HEK293 (cell line): Measurements from ENCODE around the gene FLG2.

Experiments used
- CTCF ChIA-PET: fragments of 350-600 bp; formaldehyde crosslinking; extraction: SDS; loops from one replicate; lab custom pipeline; 2021; ENCODE audit warnings: antibody characterized with exemption; lab: Yijun Ruan, JAX
- POLR2A ChIA-PET: fragments of 300-600 bp; formaldehyde crosslinking; extraction: SDS; loops from one replicate; lab custom pipeline; 2020; ENCODE audit warnings: antibody characterized with exemption, inconsistent platforms; lab: Yijun Ruan, JAX
- H3K27ac ChIP-seq: fragments of 200-500 bp; sonication (Bioruptor generic); 2 replicates; pipeline ENCODE4 v1.5.1; 2014; ENCODE audit warnings: low read depth, low read length, control low read depth, inconsistent platforms; ENCODE audit errors: extremely low read depth
- H3K36me3 ChIP-seq, 2 experiments: fragments of 200-500 bp in 1 of 2; sonication (Bioruptor generic) in 1 of 2; 1 replicate in 1 of 2; 2 replicates in 1 of 2; pipeline ENCODE4 v1.5.1; 2014 to 2017; ENCODE audit warnings: inconsistent platforms in 2 of 2, low read length in 2 of 2; ENCODE audit not compliant: control insufficient read depth in 2 of 2, insufficient read depth in 1 of 2
- H3K4me1 ChIP-seq: fragments of 200-500 bp; sonication (Bioruptor generic); 2 replicates; pipeline ENCODE4 v1.5.1; 2014; ENCODE audit warnings: mild to moderate bottlenecking, low read length, inconsistent platforms; ENCODE audit not compliant: control insufficient read depth, insufficient read depth
- H3K4me3 ChIP-seq: 2 replicates; pipeline ENCODE4 v1.5.1; 2011; ENCODE audit warnings: low read depth, mild to moderate bottlenecking, control low read depth, low read length, moderate library complexity
- H3K9me3 ChIP-seq: fragments of 200-500 bp; sonication (Bioruptor generic); 2 replicates; pipeline ENCODE4 v1.5.1; 2014; ENCODE audit warnings: low read depth, low read length, inconsistent platforms; ENCODE audit not compliant: control insufficient read depth, insufficient read depth
- BCL11A ChIP-seq: fragments of 450-650 bp; formaldehyde crosslinking; IDR thresholded peaks from 2 replicates; pipeline ENCODE4 v1.5.1; 2016; ENCODE audit warnings: low read depth, missing biosample characterization, missing genetic modification characterization
- CTCF ChIP-seq: fragments of 450-650 bp; formaldehyde crosslinking; IDR thresholded peaks from 2 replicates; pipeline ENCODE4 v1.5.1; 2016; ENCODE audit warnings: missing biosample characterization, missing genetic modification characterization
- GLIS2 ChIP-seq: fragments of 450-650 bp; formaldehyde crosslinking; IDR thresholded peaks from 2 replicates; pipeline ENCODE4 v1.5.1; 2016; ENCODE audit warnings: missing biosample characterization, missing genetic modification characterization
- HIC1 ChIP-seq: fragments of 450-650 bp; formaldehyde crosslinking; IDR thresholded peaks from 2 replicates; pipeline ENCODE4 v1.5.1; 2016; ENCODE audit warnings: missing biosample characterization, missing genetic modification characterization
- HOXC10 ChIP-seq: sonication (generic); formaldehyde crosslinking; IDR thresholded peaks from 2 replicates; pipeline ENCODE4 v1.8.1; 2023; ENCODE audit warnings: mild to moderate bottlenecking, missing genetic modification reagents
- KLF10 ChIP-seq: fragments of 450-650 bp; IDR thresholded peaks from 2 replicates; pipeline ENCODE4 v1.5.1; 2018; ENCODE audit warnings: missing biosample characterization, mild to moderate bottlenecking, missing genetic modification characterization
- OSR2 ChIP-seq: fragments of 450-650 bp; formaldehyde crosslinking; IDR thresholded peaks from 2 replicates; pipeline ENCODE4 v1.5.1; 2016; ENCODE audit warnings: missing biosample characterization, missing genetic modification characterization
- SP2 ChIP-seq: fragments of 450-650 bp; formaldehyde crosslinking; IDR thresholded peaks from 2 replicates; pipeline ENCODE4 v1.5.1; 2016; ENCODE audit warnings: missing biosample characterization, missing genetic modification characterization
- ZFP41 ChIP-seq: fragments of 450-650 bp; formaldehyde crosslinking; IDR thresholded peaks from 2 replicates; pipeline ENCODE4 v1.5.1; 2016; ENCODE audit warnings: missing biosample characterization, missing genetic modification characterization, borderline replicate concordance
- ZNF121 ChIP-seq: fragments of 450-650 bp; formaldehyde crosslinking; IDR thresholded peaks from 2 replicates; pipeline ENCODE4 v1.5.1; 2016; ENCODE audit warnings: missing biosample characterization, missing genetic modification characterization
- ZNF138 ChIP-seq: fragments of 450-650 bp; formaldehyde crosslinking; IDR thresholded peaks from 2 replicates; pipeline ENCODE4 v1.5.1; 2016; ENCODE audit warnings: missing biosample characterization, missing genetic modification characterization, borderline replicate concordance
- ZNF274 ChIP-seq, 2 experiments: fragments of 200-500 bp in 1 of 2; fragments of 450-650 bp in 1 of 2; sonication (Bioruptor generic) in 1 of 2; formaldehyde crosslinking in 1 of 2; IDR thresholded peaks; 2 replicates each; pipeline versions ENCODE4 v1.5.1 to v1.6.1; 2014 to 2016; ENCODE audit warnings: borderline replicate concordance in 1 of 2, inconsistent platforms in 1 of 2, low read length in 1 of 2, missing biosample characterization in 1 of 2, missing genetic modification characterization in 1 of 2
- ZNF280C ChIP-seq: fragments of 450-650 bp; formaldehyde crosslinking; IDR thresholded peaks from 2 replicates; pipeline ENCODE4 v1.5.1; 2016; ENCODE audit warnings: missing biosample characterization, missing genetic modification characterization
- ZNF324 ChIP-seq: fragments of 450-650 bp; formaldehyde crosslinking; IDR thresholded peaks from 2 replicates; pipeline ENCODE4 v1.5.1; 2016; ENCODE audit warnings: missing biosample characterization, missing genetic modification characterization
- ZNF341 ChIP-seq: fragments of 450-650 bp; formaldehyde crosslinking; IDR thresholded peaks from 2 replicates; pipeline ENCODE4; 2016; ENCODE audit warnings: low read depth, missing biosample characterization, missing genetic modification characterization
- ZNF473 ChIP-seq: fragments of 450-650 bp; formaldehyde crosslinking; IDR thresholded peaks from 2 replicates; pipeline ENCODE4 v1.5.1; 2017; ENCODE audit warnings: missing biosample characterization, missing genetic modification characterization
- ZNF521 ChIP-seq: fragments of 450-650 bp; formaldehyde crosslinking; IDR thresholded peaks from 2 replicates; pipeline ENCODE4 v1.5.1; 2017; ENCODE audit warnings: missing biosample characterization, mild to moderate bottlenecking, missing genetic modification characterization
- ZNF623 ChIP-seq: fragments of 450-650 bp; formaldehyde crosslinking; IDR thresholded peaks from 2 replicates; pipeline ENCODE4 v1.5.1; 2016; ENCODE audit warnings: missing biosample characterization, missing genetic modification characterization
- ZNF654 ChIP-seq: fragments of 450-650 bp; formaldehyde crosslinking; IDR thresholded peaks from 2 replicates; pipeline ENCODE4 v1.5.1; 2016; ENCODE audit warnings: low read depth, missing biosample characterization, missing genetic modification characterization
- ZNF670 ChIP-seq: fragments of 450-650 bp; formaldehyde crosslinking; IDR thresholded peaks from 2 replicates; pipeline ENCODE4 v1.5.1; 2016; ENCODE audit warnings: missing biosample characterization, missing genetic modification characterization, low read depth
- ZNF747 ChIP-seq: fragments of 450-650 bp; formaldehyde crosslinking; IDR thresholded peaks from 2 replicates; pipeline ENCODE4 v1.5.1; 2016; ENCODE audit warnings: missing biosample characterization, missing genetic modification characterization
- ZSCAN16 ChIP-seq: fragments of 450-650 bp; formaldehyde crosslinking; IDR thresholded peaks from 2 replicates; pipeline ENCODE4 v1.5.1; 2016; ENCODE audit warnings: missing biosample characterization, missing genetic modification characterization
- TF ChIP-seq, protein P1 (sequence below): fragments of 450-650 bp; formaldehyde crosslinking; IDR thresholded peaks from 2 replicates; pipeline ENCODE4 v1.5.1; 2017; ENCODE audit warnings: missing biosample characterization, missing genetic modification characterization
- TF ChIP-seq, protein P2 (sequence below): fragments of 450-650 bp; formaldehyde crosslinking; IDR thresholded peaks from 2 replicates; pipeline ENCODE4 v1.5.1; 2016; ENCODE audit warnings: missing biosample characterization, missing genetic modification characterization

FLG2 gene

DNA sequence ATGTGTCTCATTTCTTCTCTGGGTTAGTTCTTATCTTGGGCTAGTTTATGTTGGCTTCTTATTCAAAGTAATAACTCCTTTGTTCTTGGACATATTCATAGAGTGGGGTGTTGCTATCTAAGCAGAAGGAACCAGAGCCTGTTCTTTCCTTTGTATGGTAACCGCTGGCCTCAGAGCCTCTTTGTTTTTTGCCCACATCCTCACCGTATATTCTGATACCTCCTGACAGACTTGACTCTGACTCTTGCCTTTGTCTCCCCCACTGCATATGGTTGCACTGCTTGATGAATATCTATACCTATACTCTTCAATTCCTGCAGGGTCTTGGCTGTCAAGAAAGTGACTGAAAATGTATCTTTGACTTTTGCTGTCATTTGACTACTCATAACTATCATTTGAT is 10.2 kb downstream of the FLG2 start:
- Histone ChIP-seq H3K4me3 (no peak overlapping the region), H3K4me1 (no peaks in the 10 kb centered on the region), H3K9me3 (no peaks in the 10 kb centered on the region), H3K36me3 (no peaks in the 10 kb centered on the region), H3K27ac (no peak overlapping the region)
- TF ChIP-seq ZNF138 (tag by site-specific recombination) (no peak), ZNF324 (tag by site-specific recombination) (no peak), ZNF280C (no peak), ZNF623 (tag by site-specific recombination) (no peak), ZNF670 (no peak), SP2 (tag by site-specific recombination) (no peak), GLIS2 (tag by site-specific recombination) (no peak), ZSCAN16 (tag by site-specific recombination) (no peak), ZNF473 (tag by site-specific recombination) (no peak), ZNF274 (IDR thresholded peaks at IDR 0.05; ENCODE audit: low read length) (no peak), ZNF274 (tag by site-specific recombination; IDR thresholded peaks at IDR 0.05; ENCODE audit: borderline replicate concordance) (no peak), ZFP41 (tag by site-specific recombination) (no peak)
- TF ChIP-seq, protein P1, sequence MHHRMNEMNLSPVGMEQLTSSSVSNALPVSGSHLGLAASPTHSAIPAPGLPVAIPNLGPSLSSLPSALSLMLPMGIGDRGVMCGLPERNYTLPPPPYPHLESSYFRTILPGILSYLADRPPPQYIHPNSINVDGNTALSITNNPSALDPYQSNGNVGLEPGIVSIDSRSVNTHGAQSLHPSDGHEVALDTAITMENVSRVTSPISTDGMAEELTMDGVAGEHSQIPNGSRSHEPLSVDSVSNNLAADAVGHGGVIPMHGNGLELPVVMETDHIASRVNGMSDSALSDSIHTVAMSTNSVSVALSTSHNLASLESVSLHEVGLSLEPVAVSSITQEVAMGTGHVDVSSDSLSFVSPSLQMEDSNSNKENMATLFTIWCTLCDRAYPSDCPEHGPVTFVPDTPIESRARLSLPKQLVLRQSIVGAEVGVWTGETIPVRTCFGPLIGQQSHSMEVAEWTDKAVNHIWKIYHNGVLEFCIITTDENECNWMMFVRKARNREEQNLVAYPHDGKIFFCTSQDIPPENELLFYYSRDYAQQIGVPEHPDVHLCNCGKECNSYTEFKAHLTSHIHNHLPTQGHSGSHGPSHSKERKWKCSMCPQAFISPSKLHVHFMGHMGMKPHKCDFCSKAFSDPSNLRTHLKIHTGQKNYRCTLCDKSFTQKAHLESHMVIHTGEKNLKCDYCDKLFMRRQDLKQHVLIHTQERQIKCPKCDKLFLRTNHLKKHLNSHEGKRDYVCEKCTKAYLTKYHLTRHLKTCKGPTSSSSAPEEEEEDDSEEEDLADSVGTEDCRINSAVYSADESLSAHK (tag by site-specific recombination): no peak
- TF ChIP-seq, protein P2, sequence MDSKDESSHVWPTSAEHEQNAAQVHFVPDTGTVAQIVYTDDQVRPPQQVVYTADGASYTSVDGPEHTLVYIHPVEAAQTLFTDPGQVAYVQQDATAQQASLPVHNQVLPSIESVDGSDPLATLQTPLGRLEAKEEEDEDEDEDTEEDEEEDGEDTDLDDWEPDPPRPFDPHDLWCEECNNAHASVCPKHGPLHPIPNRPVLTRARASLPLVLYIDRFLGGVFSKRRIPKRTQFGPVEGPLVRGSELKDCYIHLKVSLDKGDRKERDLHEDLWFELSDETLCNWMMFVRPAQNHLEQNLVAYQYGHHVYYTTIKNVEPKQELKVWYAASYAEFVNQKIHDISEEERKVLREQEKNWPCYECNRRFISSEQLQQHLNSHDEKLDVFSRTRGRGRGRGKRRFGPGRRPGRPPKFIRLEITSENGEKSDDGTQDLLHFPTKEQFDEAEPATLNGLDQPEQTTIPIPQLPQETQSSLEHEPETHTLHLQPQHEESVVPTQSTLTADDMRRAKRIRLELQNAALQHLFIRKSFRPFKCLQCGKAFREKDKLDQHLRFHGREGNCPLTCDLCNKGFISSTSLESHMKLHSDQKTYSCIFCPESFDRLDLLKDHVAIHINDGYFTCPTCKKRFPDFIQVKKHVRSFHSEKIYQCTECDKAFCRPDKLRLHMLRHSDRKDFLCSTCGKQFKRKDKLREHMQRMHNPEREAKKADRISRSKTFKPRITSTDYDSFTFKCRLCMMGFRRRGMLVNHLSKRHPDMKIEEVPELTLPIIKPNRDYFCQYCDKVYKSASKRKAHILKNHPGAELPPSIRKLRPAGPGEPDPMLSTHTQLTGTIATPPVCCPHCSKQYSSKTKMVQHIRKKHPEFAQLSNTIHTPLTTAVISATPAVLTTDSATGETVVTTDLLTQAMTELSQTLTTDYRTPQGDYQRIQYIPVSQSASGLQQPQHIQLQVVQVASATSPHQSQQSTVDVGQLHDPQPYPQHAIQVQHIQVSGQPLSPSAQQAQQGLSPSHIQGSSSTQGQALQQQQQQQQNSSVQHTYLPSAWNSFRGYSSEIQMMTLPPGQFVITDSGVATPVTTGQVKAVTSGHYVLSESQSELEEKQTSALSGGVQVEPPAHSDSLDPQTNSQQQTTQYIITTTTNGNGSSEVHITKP (tag by site-specific recombination): no peak
- POLR2A ChIA-PET: no interaction called here
- CTCF ChIA-PET: no interaction called here

DNA sequence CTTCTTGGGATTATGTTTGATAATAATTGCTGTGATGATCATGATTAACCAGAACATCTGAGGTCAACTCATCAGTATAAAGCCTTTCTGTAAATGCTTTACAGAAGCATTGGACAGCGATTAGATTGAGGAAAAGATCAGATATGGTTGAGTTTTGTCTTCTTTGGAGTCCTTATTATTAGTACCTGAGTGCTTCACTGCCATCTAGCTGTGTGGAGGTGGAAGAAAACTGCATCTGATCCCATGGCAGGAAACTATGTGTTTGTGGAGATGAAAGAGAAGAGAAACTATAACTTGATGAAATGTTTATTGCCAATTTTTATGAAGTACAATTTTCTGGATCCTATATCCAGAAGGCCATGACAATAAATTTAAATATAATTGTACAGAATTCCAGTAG is 11.4 kb downstream of the FLG2 start:
- Histone ChIP-seq H3K27ac (no peak overlapping the region), H3K4me3 (no peak overlapping the region), H3K4me1 (no peaks in the 10 kb centered on the region), H3K9me3 (no peaks in the 10 kb centered on the region), H3K36me3 (no peaks in the 10 kb centered on the region)
- POLR2A ChIA-PET: no interaction called here
- CTCF ChIA-PET: interaction anchor here (0.7 to 2.6 kb wide), 23 partner anchors 8 to 295 kb away, joined by 3 to 31 read pairs (median 7); partner anchors contain the start of gene HRNR
- TF ChIP-seq HOXC10 (CRISPR knock-in tag) (no peak), CTCF (tag by site-specific recombination) (no peak), ZNF341 (tag by site-specific recombination) (no peak), ZNF654 (no peak), ZNF747 (tag by site-specific recombination) (no peak), BCL11A (tag by site-specific recombination) (no peak), KLF10 (tag by site-specific recombination) (no peak), ZNF121 (no peak), HIC1 (tag by site-specific recombination) (no peak), ZNF138 (tag by site-specific recombination) (no peak), OSR2 (tag by site-specific recombination) (no peak), ZNF521 (tag by site-specific recombination) (no peak)
